Natural killer cell (primary cell): ENCODE data around the gene HS3ST4. TPM values are rescaled to one million over a fixed set of nuclear protein-coding genes. Genes with fewer than 3 reads are reported as not detected.

Experiments used
- ATAC-seq, 3 donors: fragments of 150-1000 bp in 2 of 3; fragments of 200-7000 bp in 1 of 3; cut with Tn5 transposase; 1 replicate in 1 of 3; 2 replicates in 2 of 3; pipeline ENCODE4 v1.10.0; 2021; ENCODE audit warnings: mild to moderate bottlenecking in 2 of 3, moderate library complexity in 2 of 3
- DNase-seq, 2 donors: peaks; one replicate each; pipeline versions ENCODE4 v3.0.0 to v3.0.0-alpha.2; 2013 to 2021; ENCODE audit warnings: mixed read lengths in 1 of 2
- H3K27ac ChIP-seq: one replicate; pipeline ENCODE4 v1.5.1; 2013; ENCODE audit warnings: mild to moderate bottlenecking, low read length
- H3K27me3 ChIP-seq: one replicate; pipeline ENCODE4 v1.6.1; 2013; ENCODE audit warnings: low read length; ENCODE audit not compliant: control insufficient read depth, insufficient read depth
- H3K36me3 ChIP-seq: one replicate; pipeline ENCODE4 v1.6.1; 2013; ENCODE audit warnings: low read length; ENCODE audit not compliant: control insufficient read depth, insufficient read depth
- H3K4me1 ChIP-seq: one replicate; pipeline ENCODE4 v1.6.1; 2013; ENCODE audit warnings: low read length; ENCODE audit not compliant: control insufficient read depth, insufficient read depth
- H3K4me3 ChIP-seq: one replicate; pipeline ENCODE4 v1.5.1; 2013; ENCODE audit warnings: low read length
- H3K9me3 ChIP-seq: one replicate; pipeline ENCODE4 v1.6.1; 2013; ENCODE audit warnings: low read length; ENCODE audit not compliant: control insufficient read depth, insufficient read depth
- H3K27ac Mint-ChIP-seq, 2 donors: one replicate each; pipeline ENCODE4 v1.8.0; 2022; ENCODE audit warnings: mild to moderate bottlenecking in 2 of 2, mixed read lengths in 2 of 2, moderate library complexity in 1 of 2
- H3K27me3 Mint-ChIP-seq, 2 donors: one replicate each; pipeline ENCODE4 v1.8.0; 2022; ENCODE audit warnings: low read depth in 2 of 2, mixed read lengths in 2 of 2
- H3K36me3 Mint-ChIP-seq: one replicate; pipeline ENCODE4 v1.8.0; 2022; ENCODE audit warnings: mixed read lengths
- H3K4me1 Mint-ChIP-seq, 2 donors: one replicate each; pipeline ENCODE4 v1.8.0; 2022; ENCODE audit warnings: mixed read lengths in 2 of 2
- H3K4me3 Mint-ChIP-seq: one replicate; pipeline ENCODE4 v1.8.0; 2022; ENCODE audit warnings: mild to moderate bottlenecking, moderate library complexity, mixed read lengths
- H3K9me3 Mint-ChIP-seq, 2 donors: one replicate each; pipeline ENCODE4 v1.8.0; 2022; ENCODE audit warnings: mixed read lengths in 2 of 2
- WGBS: methylation state at CpG from one replicate; pipeline ENCODE4 v1.1.7; 2013; ENCODE audit warnings: missing lambda C conversion rate; ENCODE audit not compliant: insufficient coverage; 5-methylcytosine and 5-hydroxymethylcytosine counted together
- intact Hi-C: fragments of 100-400 bp; cut with micrococcal nuclease; formaldehyde crosslinking; loops from one replicate; pipeline ENCODE4 v1.14.2; 2022
- total RNA-seq, 4 donors: library from RNA; stranded (reverse); fragments of 120-200 nt in 1 of 4; gene quantifications; one replicate each; pipeline versions ENCODE4 v1.2.3 to v1.2.4, GENCODE V29; 2013 to 2022
- TF ChIP-seq, protein P1 (sequence below): fragments of 200-600 bp; IDR thresholded peaks from one replicate; pipeline ENCODE4 v1.8.0; 2022; ENCODE audit warnings: antibody characterized with exemption

HS3ST4 gene
- total RNA-seq, 3 donors from 2014 or later (not counting 1 experiment from before 2014, with no cell fraction given): not detected

DNA sequence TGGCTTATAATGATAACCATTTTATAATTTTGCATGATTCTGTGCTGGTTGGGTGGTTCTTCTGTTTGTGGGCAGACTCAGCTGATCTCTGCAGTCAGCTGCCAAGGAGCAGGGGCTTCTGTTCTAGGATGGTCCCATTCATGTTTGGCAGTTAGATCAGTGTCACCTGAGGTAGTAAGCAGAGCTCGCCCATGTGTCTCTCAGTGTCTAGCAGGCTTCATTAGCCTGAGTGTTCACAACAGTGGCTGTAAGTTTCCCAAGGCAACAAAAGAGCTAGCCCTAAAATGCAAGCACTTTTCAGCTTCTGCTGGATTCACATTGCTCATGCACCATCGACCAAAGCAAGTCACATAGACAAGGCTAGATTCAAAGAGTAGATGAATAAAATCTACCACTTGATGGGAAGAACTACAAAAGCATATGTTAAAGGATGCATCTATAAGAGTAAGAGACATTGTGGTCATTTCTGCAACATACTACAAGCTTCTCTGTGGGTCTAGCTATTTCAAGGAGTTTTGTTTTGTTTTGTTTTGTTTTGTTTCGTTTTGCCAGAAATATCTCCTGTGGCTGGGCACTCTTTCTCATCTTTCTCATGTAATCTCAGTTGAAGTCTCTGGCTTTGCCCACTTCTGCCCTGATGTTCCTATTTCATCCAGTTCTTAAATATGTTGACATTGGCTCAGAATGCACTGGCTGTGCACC, 180.8 kb downstream of the HS3ST4 start:
- intact Hi-C loops: no loop called here
- 72% methylated on average over 2 of the region's 3 CpGs for WGBS

GRCh38 chr16:25874196-25874595, 182.4 kb downstream of the HS3ST4 start:
- Histone ChIP-seq H3K4me1 (no peaks in the 10 kb centered on the region), H3K27ac (no peak overlapping the region), H3K36me3 (no peaks in the 10 kb centered on the region), H3K9me3 (no peaks in the 10 kb centered on the region), H3K4me3 (no peak overlapping the region), H3K27me3 (no peaks in the 10 kb centered on the region)
- no peak overlapping the region for H3K4me3 Mint-ChIP-seq
- peaks cover 0 to 14% of the 10 kb centered on the region in 2 donors for H3K9me3 Mint-ChIP-seq
- H3K27ac Mint-ChIP-seq: no peak overlapping the region
- intact Hi-C loops: no loop called here
- no peak for ATAC-seq
- TF ChIP-seq, protein P1, sequence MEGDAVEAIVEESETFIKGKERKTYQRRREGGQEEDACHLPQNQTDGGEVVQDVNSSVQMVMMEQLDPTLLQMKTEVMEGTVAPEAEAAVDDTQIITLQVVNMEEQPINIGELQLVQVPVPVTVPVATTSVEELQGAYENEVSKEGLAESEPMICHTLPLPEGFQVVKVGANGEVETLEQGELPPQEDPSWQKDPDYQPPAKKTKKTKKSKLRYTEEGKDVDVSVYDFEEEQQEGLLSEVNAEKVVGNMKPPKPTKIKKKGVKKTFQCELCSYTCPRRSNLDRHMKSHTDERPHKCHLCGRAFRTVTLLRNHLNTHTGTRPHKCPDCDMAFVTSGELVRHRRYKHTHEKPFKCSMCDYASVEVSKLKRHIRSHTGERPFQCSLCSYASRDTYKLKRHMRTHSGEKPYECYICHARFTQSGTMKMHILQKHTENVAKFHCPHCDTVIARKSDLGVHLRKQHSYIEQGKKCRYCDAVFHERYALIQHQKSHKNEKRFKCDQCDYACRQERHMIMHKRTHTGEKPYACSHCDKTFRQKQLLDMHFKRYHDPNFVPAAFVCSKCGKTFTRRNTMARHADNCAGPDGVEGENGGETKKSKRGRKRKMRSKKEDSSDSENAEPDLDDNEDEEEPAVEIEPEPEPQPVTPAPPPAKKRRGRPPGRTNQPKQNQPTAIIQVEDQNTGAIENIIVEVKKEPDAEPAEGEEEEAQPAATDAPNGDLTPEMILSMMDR: no peak
- no peaks in the 10 kb centered on the region for H3K4me1 Mint-ChIP-seq
- H3K27me3 Mint-ChIP-seq: peaks cover 7 to 12% of the 10 kb centered on the region in 2 donors
- no peaks in the 10 kb centered on the region for H3K36me3 Mint-ChIP-seq
- no peak for DNase-seq

More for the DNA sequence above, 180.8 kb downstream of the HS3ST4 start:
- H3K36me3 ChIP-seq: no peaks in the 10 kb centered on the region
- H3K27me3 ChIP-seq: no peaks in the 10 kb centered on the region
- Mint-ChIP-seq H3K27ac (no peak overlapping the region), H3K4me3 (no peak overlapping the region), H3K4me1 (no peaks in the 10 kb centered on the region), H3K27me3 (peaks cover 7 to 10% of the 10 kb centered on the region in 2 donors), H3K36me3 (no peaks in the 10 kb centered on the region), H3K9me3 (peaks cover 0 to 14% of the 10 kb centered on the region in 2 donors)
- ATAC-seq (no peak), DNase-seq (no peak)
- H3K4me1 ChIP-seq: no peaks in the 10 kb centered on the region
- TF ChIP-seq, protein P1: no peak
- no peak overlapping the region for H3K4me3 ChIP-seq
- H3K27ac ChIP-seq: no peak overlapping the region
- H3K9me3 ChIP-seq: no peaks in the 10 kb centered on the region

DNA sequence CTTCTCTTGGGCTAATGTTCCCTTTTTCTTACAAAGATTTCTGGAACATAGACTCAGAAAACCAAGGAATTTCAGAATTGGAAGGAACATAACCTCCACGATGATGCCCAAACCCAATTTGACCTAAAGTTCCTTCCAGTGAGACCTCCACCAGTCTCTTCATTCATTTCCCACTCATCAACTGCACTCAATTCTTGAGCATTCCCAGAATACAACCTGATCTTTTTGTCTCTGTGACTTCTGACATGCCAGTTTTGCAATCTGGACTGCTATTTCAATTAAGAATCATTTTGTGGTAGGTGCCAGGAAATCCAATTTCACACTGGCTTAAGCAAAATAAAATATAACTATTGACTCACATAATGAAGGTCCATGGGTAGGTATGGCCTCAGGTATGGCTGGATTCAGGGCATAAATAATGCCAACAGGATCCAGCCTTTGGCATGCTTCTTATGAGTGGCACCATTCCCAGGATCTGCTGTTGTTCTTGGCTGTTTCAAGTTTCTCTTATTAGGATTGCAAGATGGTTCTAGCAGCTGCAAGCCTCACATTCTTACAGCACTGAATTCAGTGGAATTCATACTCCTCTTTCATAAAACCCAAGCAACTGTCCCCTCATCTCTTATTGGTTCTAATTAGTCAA, 184.3 kb downstream of the HS3ST4 start:
- Mint-ChIP-seq H3K27me3 (peaks cover 7 to 10% of the 10 kb centered on the region in 2 donors), H3K36me3 (no peaks in the 10 kb centered on the region), H3K27ac (no peak overlapping the region), H3K4me3 (no peak overlapping the region), H3K4me1 (no peaks in the 10 kb centered on the region), H3K9me3 (peaks cover 0 to 14% of the 10 kb centered on the region in 2 donors)
- ATAC-seq: no peak
- WGBS: 90% methylated on average over 1 of the region's 1 CpG
- no peaks in the 10 kb centered on the region for H3K4me1 ChIP-seq
- no peaks in the 10 kb centered on the region for H3K36me3 ChIP-seq
- DNase-seq: no peak
- no peak overlapping the region for H3K4me3 ChIP-seq
- no peak overlapping the region for H3K27ac ChIP-seq
- intact Hi-C loops: no loop called here
- no peaks in the 10 kb centered on the region for H3K27me3 ChIP-seq
- no peaks in the 10 kb centered on the region for H3K9me3 ChIP-seq
- TF ChIP-seq, protein P1: no peak
